ENCODE results near the gene SIGLEC11. TPM values are rescaled to one million over a fixed set of nuclear protein-coding genes. Genes with fewer than 3 reads are reported as not detected.

Gene SIGLEC11
- total RNA-seq, 1 donor from 2014 or later = not detected

- Histone ChIP-seq H3K4me2 (peak overlapping the region; percentile 75), H3K27ac (no peak overlapping the region), H3F3A (ENCODE audit: low read depth) (peaks cover 5% of the 10 kb centered on the region), H3K9ac (no peak overlapping the region), H3K9me3 (ENCODE audit: low read depth) (no peaks in the 10 kb centered on the region), H3K36me3 (no peaks in the 10 kb centered on the region), H3K27me3 (peaks cover 15% of the 10 kb centered on the region), H2AFZ (replicated peaks) (peak overlapping the region; percentile 87), H4K20me1 (ENCODE audit: low read depth) (no peaks in the 10 kb centered on the region), H3K79me2 (ENCODE audit: low read depth) (no peaks in the 10 kb centered on the region), H3K4me1 (peaks cover 3% of the 10 kb centered on the region), H3K4me3 (peak overlapping the region; percentile 37)
- DNase-seq (ENCODE audit: low spot score) = peak; percentile 93
- TF ChIP-seq EZH2phosphoT487 (IDR thresholded peaks at IDR 0.05) (peak; percentile 31), CTCF (IDR thresholded peaks at IDR 0.05) (peak; percentile 97), EZH2 (IDR thresholded peaks at IDR 0.05) (peak; percentile 19)
- H3K4me3 Mint-ChIP-seq = peak overlapping the region; percentile 69
- H3K4me1 Mint-ChIP-seq = peaks cover 20% of the 10 kb centered on the region
- no peak overlapping the region for H3K27ac Mint-ChIP-seq
- no peaks in the 10 kb centered on the region for H3K9me3 Mint-ChIP-seq
- H3K36me3 Mint-ChIP-seq = peaks cover 4% of the 10 kb centered on the region
- peaks cover 6% of the 10 kb centered on the region for H3K27me3 Mint-ChIP-seq (ENCODE audit: insufficient read depth, low read depth)
These were observed 23.1 kb downstream of the SIGLEC11 start for GRCh38 chr19:49937750-49938381.

GRCh38 chr19:49936549-49936948, 24.4 kb downstream of the SIGLEC11 start:
- Mint-ChIP-seq H3K9me3 (no peaks in the 10 kb centered on the region), H3K4me3 (peak overlapping the region; percentile 4), H3K27ac (no peak overlapping the region), H3K36me3 (peaks cover 7% of the 10 kb centered on the region), H3K27me3 (ENCODE audit: insufficient read depth, low read depth) (peaks cover 3% of the 10 kb centered on the region), H3K4me1 (peaks cover 15% of the 10 kb centered on the region)
- H3K4me2 ChIP-seq = no peak overlapping the region
- H3F3A ChIP-seq (ENCODE audit: low read depth) = peaks cover 5% of the 10 kb centered on the region
- no peaks in the 10 kb centered on the region for H4K20me1 ChIP-seq (ENCODE audit: low read depth)
- H3K79me2 ChIP-seq (ENCODE audit: low read depth) = no peaks in the 10 kb centered on the region
- H3K9me3 ChIP-seq (ENCODE audit: low read depth) = no peaks in the 10 kb centered on the region
- no peak for DNase-seq (ENCODE audit: low spot score)
- TF ChIP-seq CTCF (IDR thresholded peaks at IDR 0.05) (no peak), EZH2 (IDR thresholded peaks at IDR 0.05) (no peak), EZH2phosphoT487 (IDR thresholded peaks at IDR 0.05) (no peak)
- peaks cover 11% of the 10 kb centered on the region for H3K27me3 ChIP-seq
- no peak overlapping the region for H3K27ac ChIP-seq
- H3K4me1 ChIP-seq = peaks cover 3% of the 10 kb centered on the region
- H3K9ac ChIP-seq = no peak overlapping the region
- no peak overlapping the region for H2AFZ ChIP-seq (replicated peaks)
- no peaks in the 10 kb centered on the region for H3K36me3 ChIP-seq
- H3K4me3 ChIP-seq = no peak overlapping the region

- Histone ChIP-seq H3K27me3 (peaks cover 11% of the 10 kb centered on the region), H3K4me2 (no peak overlapping the region)
- no peak overlapping the region for H3K27ac Mint-ChIP-seq
These were observed 27.3 kb downstream of the SIGLEC11 start for GRCh38 chr19:49933643-49934042.

More at GRCh38 chr19:49933643-49934042, 27.3 kb downstream of the SIGLEC11 start:
- no peak overlapping the region for H2AFZ ChIP-seq (replicated peaks)
- no peak overlapping the region for H3K4me3 ChIP-seq
- peaks cover 10% of the 10 kb centered on the region for H3K27me3 Mint-ChIP-seq (ENCODE audit: insufficient read depth, low read depth)
- peaks cover 6% of the 10 kb centered on the region for H3K79me2 ChIP-seq (ENCODE audit: low read depth)
- H3K36me3 ChIP-seq = no peaks in the 10 kb centered on the region
- H3F3A ChIP-seq (ENCODE audit: low read depth) = peaks cover 27% of the 10 kb centered on the region
- H3K9ac ChIP-seq = no peak overlapping the region
- peaks cover 3% of the 10 kb centered on the region for H3K4me1 ChIP-seq
- H3K4me3 Mint-ChIP-seq = no peak overlapping the region
- TF ChIP-seq EZH2 (IDR thresholded peaks at IDR 0.05) (no peak), CTCF (IDR thresholded peaks at IDR 0.05) (no peak)
- H4K20me1 ChIP-seq (ENCODE audit: low read depth) = no peaks in the 10 kb centered on the region
- H3K9me3 ChIP-seq (ENCODE audit: low read depth) = no peaks in the 10 kb centered on the region
- H3K4me1 Mint-ChIP-seq = peaks cover 7% of the 10 kb centered on the region
- no peak overlapping the region for H3K27ac ChIP-seq
- DNase-seq (ENCODE audit: low spot score) = no peak
- no peaks in the 10 kb centered on the region for H3K9me3 Mint-ChIP-seq
- peaks cover 7% of the 10 kb centered on the region for H3K36me3 Mint-ChIP-seq
